CD4-positive, alpha-beta T cell treated with Interleukin-6 at 100 ng/mL for 8 hours (primary cell): ENCODE data around the gene FAM227B.

Source experiments
- DNase-seq: peaks from one replicate; pipeline ENCODE4 v3.0.0-alpha.2; 2020; ENCODE audit warnings: mixed read lengths, low spot score

Gene FAM227B

DNA sequence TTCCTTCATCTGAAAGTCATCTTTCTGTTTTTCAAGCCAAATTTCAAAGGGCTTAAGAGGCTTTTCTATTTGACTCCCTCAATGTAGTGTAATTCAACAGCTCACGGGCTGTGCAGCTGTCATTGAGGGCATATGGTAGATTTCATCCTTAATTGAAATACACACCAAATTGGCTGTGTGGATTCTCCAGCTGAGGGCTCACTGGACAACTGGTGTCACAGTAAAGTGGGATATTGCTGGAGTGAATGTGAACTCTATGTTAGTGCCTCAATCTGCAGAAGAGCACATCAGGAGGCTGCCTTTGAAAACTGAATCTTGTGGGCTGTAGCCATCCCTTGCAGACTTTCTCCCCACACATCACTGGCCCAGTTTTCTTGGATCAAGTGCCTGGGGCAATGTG is 330.4 kb downstream of the FAM227B start:
- DNase-seq, result no peak

GRCh38 chr15:49288391-49288790 is 332.2 kb downstream of the FAM227B start:
- no peak for DNase-seq

- DNase-seq, result no peak
Observed at GRCh38 chr15:49287481-49287880, 333.1 kb downstream of the FAM227B start.

GRCh38 chr15:49286649-49287404 is 333.8 kb downstream of the FAM227B start:
- no peak for DNase-seq

GRCh38 chr15:49282366-49282765 is 338.3 kb downstream of the FAM227B start:
- no peak for DNase-seq

GRCh38 chr15:49279521-49280456 is 340.8 kb downstream of the FAM227B start:
- DNase-seq, result no peak

DNA sequence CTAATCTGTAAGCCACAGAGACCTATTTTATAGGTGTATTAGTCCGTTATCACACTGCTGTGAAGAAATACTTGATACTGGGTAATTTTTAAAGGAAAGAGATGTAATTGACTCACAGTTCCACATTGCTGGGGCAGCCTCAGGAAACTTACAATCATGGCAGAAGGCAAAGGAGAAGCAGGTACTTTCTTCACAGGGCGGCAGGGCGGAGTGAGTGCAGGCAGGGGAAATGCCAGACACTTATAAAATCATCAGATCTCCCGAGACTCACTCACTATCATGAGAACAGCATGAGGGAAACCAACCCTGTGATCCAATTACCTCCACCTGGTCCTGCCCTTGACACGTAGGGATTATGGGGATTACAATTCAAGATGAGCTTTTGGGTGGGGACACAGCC is 341.9 kb downstream of the FAM227B start:
- DNase-seq, result no peak
